ENCODE data around the gene WBP11. TPM values are rescaled to one million over a fixed set of nuclear protein-coding genes. Genes with fewer than 3 reads are reported as not detected.

Gene WBP11
- total RNA-seq, 6 experiments from 2014 or later, result 8.6 to 24.9 (median 16.9) TPM

GRCh38 chr12:14828892-14829291 lies 25.6 kb upstream of the WBP11 start:
- TF ChIP-seq POLR2A (IDR thresholded peaks at IDR 0.05), result no peak
- no peak for TF ChIP-seq CTCF (IDR thresholded peaks at IDR 0.05)
- no peaks in the 10 kb centered on the region for H3K36me3 ChIP-seq
- no peak overlapping the region for H3K4me3 ChIP-seq
- DNase-seq, result no peak
- intact Hi-C loops (cut with DNase I), result no loop called here
- peaks cover 0 to 10% (median 0%) of the 10 kb centered on the region in 4 donors for H3K4me1 ChIP-seq
- H3K27me3 ChIP-seq, result no peaks in the 10 kb centered on the region
- H3K27ac ChIP-seq, result no peak overlapping the region
- no peak for ATAC-seq
- no peaks in the 10 kb centered on the region for H3K9me3 ChIP-seq

GRCh38 chr12:14827043-14827442 lies 23.8 kb upstream of the WBP11 start:
- Histone ChIP-seq H3K9me3 (no peaks in the 10 kb centered on the region), H3K27ac (no peak overlapping the region), H3K4me1 (no peaks in the 10 kb centered on the region), H3K4me3 (no peak overlapping the region), H3K36me3 (no peaks in the 10 kb centered on the region), H3K27me3 (no peaks in the 10 kb centered on the region)
- no peak for ATAC-seq
- intact Hi-C loops (cut with DNase I), result no loop called here
- no CpG with 5 or more reads among the region's 2 CpGs for WGBS (ENCODE audit: insufficient coverage, low coverage, low lambda C conversion rate, missing lambda C conversion rate)
- no peak for DNase-seq
- TF ChIP-seq CTCF (IDR thresholded peaks at IDR 0.05) (no peak), POLR2A (IDR thresholded peaks at IDR 0.05) (no peak)

- no peaks in the 10 kb centered on the region for H3K9me3 ChIP-seq
- no peak for TF ChIP-seq POLR2A (IDR thresholded peaks at IDR 0.05)
- TF ChIP-seq CTCF (IDR thresholded peaks at IDR 0.05), result no peak
- DNase-seq (no peak), ATAC-seq (no peak)
- intact Hi-C loops (cut with DNase I), result no loop called here
- H3K27ac ChIP-seq, result no peak overlapping the region
- no peaks in the 10 kb centered on the region for H3K36me3 ChIP-seq
- H3K4me3 ChIP-seq, result no peak overlapping the region
- no peaks in the 10 kb centered on the region for H3K4me1 ChIP-seq
- H3K27me3 ChIP-seq, result no peaks in the 10 kb centered on the region
- WGBS (ENCODE audit: insufficient coverage, low coverage, low lambda C conversion rate, missing lambda C conversion rate), result 79% methylated on average over 4 of the region's 5 CpGs
Measured at GRCh38 chr12:14826491-14826890, 23.2 kb upstream of the WBP11 start.

- Histone ChIP-seq H3K4me3 (no peak overlapping the region), H3K4me1 (no peaks in the 10 kb centered on the region), H3K27ac (no peak overlapping the region), H3K27me3 (no peaks in the 10 kb centered on the region), H3K36me3 (no peaks in the 10 kb centered on the region), H3K9me3 (no peaks in the 10 kb centered on the region)
- no peak for TF ChIP-seq POLR2A (IDR thresholded peaks at IDR 0.05)
- TF ChIP-seq CTCF (IDR thresholded peaks at IDR 0.05), result no peak
- intact Hi-C loops (cut with DNase I), result no loop called here
- ATAC-seq (no peak), DNase-seq (no peak)
Measured at GRCh38 chr12:14825256-14825655, 22.0 kb upstream of the WBP11 start.

GRCh38 chr12:14824012-14824634 lies 20.8 kb upstream of the WBP11 start:
- H3K4me3 ChIP-seq, result no peak overlapping the region
- H3K36me3 ChIP-seq, result no peaks in the 10 kb centered on the region
- DNase-seq (no peak), ATAC-seq (no peak)
- no peak for TF ChIP-seq CTCF (IDR thresholded peaks at IDR 0.05)
- no peak for TF ChIP-seq POLR2A (IDR thresholded peaks at IDR 0.05)
- no peak overlapping the region for H3K27ac ChIP-seq
- intact Hi-C loops (cut with DNase I), result no loop called here
- H3K9me3 ChIP-seq, result no peaks in the 10 kb centered on the region
- 100% methylated on average over 1 of the region's 1 CpG for WGBS (ENCODE audit: insufficient coverage, low coverage, low lambda C conversion rate, missing lambda C conversion rate)
- H3K4me1 ChIP-seq, result no peaks in the 10 kb centered on the region
- no peaks in the 10 kb centered on the region for H3K27me3 ChIP-seq

All from right lobe of liver (tissue), 6 donors.